Uterus (tissue), 4 donors: ENCODE measurements around the gene LRRC58. TPM values are rescaled to one million over a fixed set of nuclear protein-coding genes. Genes with fewer than 3 reads are reported as not detected.
"Not testable (repeated sequence)": the region's sequence is repeated elsewhere in the genome, so short reads cannot be mapped to it uniquely, and the experiment has no call there.

Experiments used
- DNase-seq, 2 donors: peaks; one replicate each; pipeline ENCODE4 v3.0.0-alpha.2; 2019 to 2020
- H3K27ac ChIP-seq, 2 donors: fragments of 200-600 bp; sonication (generic); 1 replicate in 1 of 2; 2 replicates in 1 of 2; pipeline ENCODE4 v1.5.1; 2016 to 2018
- H3K27me3 ChIP-seq, 2 donors: fragments of 200-600 bp; sonication (generic); one replicate each; pipeline ENCODE4 v1.5.1; 2018 to 2019; ENCODE audit warnings: control low read depth in 1 of 2
- H3K36me3 ChIP-seq, 2 donors: fragments of 200-600 bp; sonication (generic); one replicate each; pipeline ENCODE4 v1.5.1; 2019; ENCODE audit warnings: control low read depth in 1 of 2
- H3K4me1 ChIP-seq, 2 donors: fragments of 200-600 bp; sonication (generic); one replicate each; pipeline ENCODE4 v1.5.1; 2018 to 2019; ENCODE audit warnings: control low read depth in 1 of 2
- H3K4me3 ChIP-seq, 2 donors: fragments of 200-600 bp; sonication (generic); 1 replicate in 1 of 2; 2 replicates in 1 of 2; pipeline ENCODE4 v1.5.1; 2018 to 2019; ENCODE audit warnings: mild to moderate bottlenecking in 1 of 2
- H3K9me3 ChIP-seq, 2 donors: fragments of 200-600 bp; sonication (generic); one replicate each; pipeline ENCODE4 v1.5.1; 2019; ENCODE audit warnings: control low read depth in 1 of 2
- CTCF ChIP-seq, 4 experiments: fragments of 200-600 bp in 2 of 4; fragments of 450-650 bp in 2 of 4; sonication (generic) in 2 of 4; IDR thresholded peaks; one replicate each; pipeline ENCODE4 v1.5.1; 2016 to 2019; ENCODE audit warnings: antibody characterized with exemption in 4 of 4, mild to moderate bottlenecking in 2 of 4, moderate library complexity in 1 of 4
- POLR2A ChIP-seq, 2 donors: fragments of 450-650 bp; IDR thresholded peaks; one replicate each; pipeline ENCODE4 v1.6.1; 2016; ENCODE audit warnings: antibody characterized with exemption in 2 of 2, mild to moderate bottlenecking in 1 of 2, moderate library complexity in 1 of 2
- intact Hi-C: fragments of 100-400 bp; cut with DNase I; formaldehyde crosslinking; loops from one replicate; pipeline ENCODE4 v1.15.1; 2023; ENCODE audit warnings: low total_unique reads
- total RNA-seq, 4 donors: library from RNA; depleted of rRNA in 3 of 4; stranded (reverse); fragments of >200 nt in 3 of 4; gene quantifications; one replicate each; pipeline versions ENCODE4 v1.1.0 to v1.2.4, GENCODE V29; 2014 to 2023
- donor health status: DM: yes; HTN: yes; CAD: no.

Gene LRRC58
- total RNA-seq, 4 donors from 2014 or later, result 19.1 to 78.1 (median 35.8) TPM

- Histone ChIP-seq H3K27ac (no peak overlapping the region), H3K27me3 (no peaks in the 10 kb centered on the region), H3K4me3 (no peak overlapping the region), H3K36me3 (no peaks in the 10 kb centered on the region), H3K9me3 (no peaks in the 10 kb centered on the region), H3K4me1 (no peaks in the 10 kb centered on the region)
- no peak for TF ChIP-seq CTCF (IDR thresholded peaks at IDR 0.05)
- no peak for TF ChIP-seq POLR2A (IDR thresholded peaks at IDR 0.05)
- DNase-seq, result no peak
- intact Hi-C loops, result no loop called here
These were observed 50.2 kb downstream of the LRRC58 start for GRCh38 chr3:120298996-120299395.

GRCh38 chr3:120291552-120291951 is 57.6 kb downstream of the LRRC58 start:
- H3K9me3 ChIP-seq, H3K27ac ChIP-seq, H3K4me3 ChIP-seq, H3K27me3 ChIP-seq, DNase-seq, intact Hi-C loops, H3K36me3 ChIP-seq, H3K4me1 ChIP-seq: not testable (repeated sequence)

- intact Hi-C loops, result no loop called here
- Histone ChIP-seq H3K4me1 (no peaks in the 10 kb centered on the region), H3K27ac (no peak overlapping the region), H3K36me3 (no peaks in the 10 kb centered on the region), H3K4me3 (no peak overlapping the region), H3K27me3 (no peaks in the 10 kb centered on the region), H3K9me3 (no peaks in the 10 kb centered on the region)
- no peak for DNase-seq
- TF ChIP-seq CTCF (IDR thresholded peaks at IDR 0.05) (no peak), POLR2A (IDR thresholded peaks at IDR 0.05) (no peak)
These were observed 59.5 kb downstream of the LRRC58 start for GRCh38 chr3:120289636-120290035.

GRCh38 chr3:120286465-120286864 is 62.7 kb downstream of the LRRC58 start:
- intact Hi-C loops, result no loop called here
- Histone ChIP-seq H3K4me1 (no peaks in the 10 kb centered on the region), H3K9me3 (no peaks in the 10 kb centered on the region), H3K4me3 (no peak overlapping the region), H3K36me3 (no peaks in the 10 kb centered on the region), H3K27ac (no peak overlapping the region), H3K27me3 (no peaks in the 10 kb centered on the region)
- TF ChIP-seq POLR2A (IDR thresholded peaks at IDR 0.05), result no peak
- no peak for TF ChIP-seq CTCF (IDR thresholded peaks at IDR 0.05)
- DNase-seq, result no peak

- H3K4me3 ChIP-seq, result peak overlapping the region; percentile 21 to 49
- no peaks in the 10 kb centered on the region for H3K36me3 ChIP-seq
- no peaks in the 10 kb centered on the region for H3K4me1 ChIP-seq
- peak overlapping the region in 1 of 2 donors; percentile 52 for H3K27ac ChIP-seq
- H3K27me3 ChIP-seq, result no peaks in the 10 kb centered on the region
- intact Hi-C loops, result no loop called here
- no peak for DNase-seq
- no peak for TF ChIP-seq POLR2A (IDR thresholded peaks at IDR 0.05)
- no peak for TF ChIP-seq CTCF (IDR thresholded peaks at IDR 0.05)
- H3K9me3 ChIP-seq, result no peaks in the 10 kb centered on the region
These were observed 63.7 kb downstream of the LRRC58 start for GRCh38 chr3:120285508-120285841.
